Activated CD4-positive, CD25-positive, alpha-beta regulatory T cell treated with anti-CD3 and anti-CD28 coated beads, Interleukin-2, amount 50 U/mL, for 72 hours (primary cell): ENCODE data around the gene NUDC.
"Not testable (repeated sequence)": the region's sequence is repeated elsewhere in the genome, so short reads cannot be mapped to it uniquely, and the experiment has no call there.

Experiments used
- DNase-seq: peaks from one replicate; pipeline ENCODE4 v3.0.0; 2021

NUDC gene

DNA sequence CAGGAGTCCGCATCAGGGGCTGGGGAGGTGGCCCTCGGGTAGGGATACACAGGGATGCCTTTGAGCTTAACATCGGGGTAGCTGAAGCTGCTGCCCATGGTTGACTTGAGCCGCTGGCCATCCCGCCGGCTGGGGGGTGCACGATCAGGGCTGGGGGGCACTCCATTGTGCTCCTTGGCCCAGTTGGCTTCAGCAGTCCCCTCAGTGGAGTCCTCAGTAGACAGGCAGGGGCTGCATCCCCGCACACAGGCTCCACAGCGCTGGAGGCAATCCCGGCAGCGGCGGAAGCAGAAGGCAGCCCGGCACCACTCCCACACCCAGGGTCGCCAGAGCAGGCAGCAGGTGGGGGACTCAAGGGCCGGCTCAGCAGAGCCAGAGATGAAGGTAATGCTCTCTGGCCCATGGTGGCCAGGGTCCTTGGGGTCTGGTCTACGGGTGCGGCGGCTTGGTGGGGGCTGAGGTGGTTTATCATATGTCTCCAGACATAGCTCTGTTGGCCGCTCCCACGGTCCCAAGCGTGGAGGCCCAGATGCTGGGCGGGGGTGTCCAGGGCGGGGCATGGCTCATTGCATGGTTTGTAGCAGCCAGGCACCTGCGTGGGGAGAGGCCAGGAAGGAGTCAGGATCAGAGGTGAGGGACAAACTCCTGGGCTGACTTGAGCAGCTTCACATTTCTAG is 30.4 kb downstream of the NUDC start:
- DNase-seq = no peak

DNA sequence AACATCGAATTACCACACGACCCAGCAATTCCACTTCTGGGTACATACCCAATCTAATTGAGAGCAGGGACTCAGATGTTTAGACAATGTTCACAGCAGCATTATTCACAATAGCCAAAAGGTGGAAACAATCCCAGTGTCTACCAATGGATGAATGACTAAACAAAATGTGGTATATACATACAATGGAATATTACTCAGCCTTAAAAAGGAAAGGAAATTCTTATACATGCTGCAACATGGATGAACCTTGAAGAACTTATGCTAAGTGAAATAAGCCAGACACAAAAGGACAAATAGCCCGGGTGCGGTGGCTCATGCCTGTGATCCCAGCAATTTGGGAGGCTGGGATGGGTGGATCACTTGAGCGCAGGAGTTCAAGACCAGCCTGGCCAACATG is 31.8 kb downstream of the NUDC start:
- no peak for DNase-seq

DNA sequence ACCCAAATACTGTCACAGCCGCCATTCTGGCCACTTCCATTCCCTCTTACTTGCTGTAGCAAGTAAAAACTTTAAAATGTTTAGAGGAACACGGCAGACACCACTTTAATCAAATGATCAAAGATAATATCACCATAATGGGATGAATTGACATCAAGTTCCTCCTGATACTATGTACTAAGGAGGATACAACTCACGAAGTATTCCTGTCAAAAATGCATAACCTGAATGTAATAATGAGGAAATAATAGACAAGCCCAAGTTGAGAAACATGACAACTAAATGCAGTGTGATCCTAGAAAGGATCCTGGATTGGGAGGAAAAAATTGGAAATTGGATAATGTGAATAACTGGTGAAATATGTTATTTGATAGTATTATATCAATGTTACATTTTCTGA is 34.8 kb downstream of the NUDC start:
- DNase-seq = no peak

DNA sequence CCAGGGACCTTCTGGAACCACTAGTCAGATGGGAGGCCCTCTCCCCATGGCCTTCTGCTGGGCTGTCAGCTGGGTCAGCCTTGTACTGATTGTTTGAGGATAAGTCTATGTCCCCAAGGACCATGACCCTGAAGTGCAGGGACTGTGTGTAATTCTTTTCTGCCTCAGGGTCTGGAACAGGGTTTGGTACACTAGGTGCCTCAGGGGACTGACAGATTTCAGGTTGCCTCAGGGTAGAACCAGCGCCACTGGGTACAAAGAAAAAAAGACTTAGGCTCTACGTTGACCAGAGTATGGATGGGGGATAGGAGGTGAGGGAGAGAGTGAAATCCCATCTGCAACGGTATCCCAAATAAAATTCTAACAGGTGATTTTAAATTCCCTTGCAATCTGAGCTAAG is 35.8 kb downstream of the NUDC start:
- DNase-seq = no peak

DNA sequence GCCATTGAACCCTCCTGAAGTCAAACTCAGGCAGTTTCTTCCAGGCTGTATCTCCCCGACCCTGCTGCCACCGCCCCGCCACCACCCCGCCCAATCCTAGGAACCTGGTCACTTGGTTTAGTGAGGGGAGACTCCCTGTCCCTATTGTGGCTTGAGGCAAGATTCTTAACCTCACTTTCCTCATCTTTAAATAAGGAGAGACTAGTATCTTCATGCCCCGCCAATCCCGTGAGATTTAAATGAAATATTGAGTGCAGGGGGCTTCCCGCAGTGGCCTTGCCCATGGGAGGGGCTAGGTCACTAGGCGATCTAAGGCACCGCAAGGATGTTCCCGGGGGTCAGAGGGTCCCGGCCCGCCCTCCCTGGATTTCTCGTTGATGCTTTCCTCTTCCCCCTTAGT is 37.7 kb downstream of the NUDC start:
- DNase-seq = no peak

DNA sequence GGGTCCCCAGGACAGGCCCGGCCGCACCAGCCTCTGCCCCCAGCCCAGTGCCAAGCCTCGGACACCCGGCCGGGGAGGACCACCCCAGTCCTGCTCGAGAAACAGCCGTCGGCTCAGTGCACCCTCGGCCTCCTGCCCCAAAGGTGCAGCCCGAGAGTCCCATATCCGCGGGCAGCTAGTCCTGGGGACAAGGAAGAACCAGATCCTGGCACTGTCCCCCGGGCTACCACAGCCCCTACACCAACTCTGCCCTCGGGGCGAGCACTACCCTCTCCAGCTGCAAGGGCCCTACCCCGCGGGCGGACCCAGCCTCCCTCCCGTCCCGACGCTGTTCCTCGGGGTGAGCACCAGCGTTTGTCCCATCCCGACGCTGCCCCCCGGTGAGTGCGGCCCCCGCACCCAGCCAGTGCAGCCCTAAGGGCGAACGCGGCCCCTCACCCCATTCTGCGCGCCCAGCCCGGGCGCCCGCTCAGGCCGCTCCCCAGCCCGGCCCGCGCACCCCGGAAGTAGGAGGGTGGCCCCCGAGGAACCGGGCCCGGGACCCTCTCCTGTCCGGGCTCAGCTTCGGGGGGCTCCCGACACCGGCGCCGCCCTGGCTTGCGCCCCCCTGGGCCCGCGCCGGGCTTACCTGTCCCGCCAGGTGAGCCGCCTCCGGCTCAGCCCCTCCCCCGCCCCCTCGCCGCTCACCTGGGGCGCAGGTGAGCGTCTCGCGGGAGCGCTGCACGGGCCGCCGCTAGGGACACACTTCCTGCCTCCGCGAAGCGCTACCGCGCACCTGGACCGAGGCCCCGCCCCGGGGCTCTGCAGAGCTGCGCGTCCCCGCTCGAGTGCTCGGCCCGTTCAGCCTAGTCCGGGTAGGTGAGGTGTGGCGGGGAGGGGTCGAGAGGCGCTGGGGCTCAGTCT is 38.4 kb downstream of the NUDC start, which contains the start of gene KDF1:
Gene KDF1, minus strand, starts transcription at position 747 of the 903 bp plus-strand sequence. CDS start 8,088 bp downstream, outside the sequence.
- DNase-seq = peak; percentile 49

DNA sequence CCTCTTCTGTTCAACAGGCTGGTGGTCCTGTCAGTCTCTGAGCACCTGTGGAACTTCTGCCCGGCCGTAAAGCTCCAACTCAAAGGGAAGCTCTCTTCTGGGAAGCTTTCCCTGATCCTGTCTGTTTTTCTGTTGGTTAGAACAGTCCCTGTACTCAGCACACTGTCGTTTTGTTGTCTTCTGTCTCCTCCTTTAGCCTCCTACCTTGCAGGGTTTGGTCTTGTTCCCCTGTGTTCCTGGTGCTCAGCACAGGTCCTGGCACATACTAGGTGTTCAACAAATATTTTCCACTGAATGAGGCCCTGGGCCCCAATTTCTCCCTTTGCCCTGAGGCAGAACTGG is 39.1 kb downstream of the NUDC start:
- no peak for DNase-seq

DNA sequence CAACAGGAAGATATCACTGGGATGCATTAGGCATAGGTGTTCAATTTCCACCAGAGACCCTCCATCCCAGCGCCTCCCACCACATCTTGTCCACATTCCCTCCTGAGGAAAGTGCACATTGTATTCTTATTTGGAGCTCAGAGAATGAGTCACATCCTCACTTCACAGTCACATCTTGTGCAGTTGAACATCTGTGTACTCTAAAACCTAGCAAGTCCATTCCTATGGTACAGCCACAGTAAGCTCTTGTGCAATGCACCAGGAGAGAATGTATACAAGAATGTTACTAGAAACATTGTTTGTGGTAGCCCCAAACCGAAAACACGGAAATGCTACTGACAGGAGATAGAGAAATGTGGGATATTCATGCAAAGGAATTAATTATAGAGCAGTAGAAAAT is 40.3 kb downstream of the NUDC start:
- DNase-seq = no peak

DNA sequence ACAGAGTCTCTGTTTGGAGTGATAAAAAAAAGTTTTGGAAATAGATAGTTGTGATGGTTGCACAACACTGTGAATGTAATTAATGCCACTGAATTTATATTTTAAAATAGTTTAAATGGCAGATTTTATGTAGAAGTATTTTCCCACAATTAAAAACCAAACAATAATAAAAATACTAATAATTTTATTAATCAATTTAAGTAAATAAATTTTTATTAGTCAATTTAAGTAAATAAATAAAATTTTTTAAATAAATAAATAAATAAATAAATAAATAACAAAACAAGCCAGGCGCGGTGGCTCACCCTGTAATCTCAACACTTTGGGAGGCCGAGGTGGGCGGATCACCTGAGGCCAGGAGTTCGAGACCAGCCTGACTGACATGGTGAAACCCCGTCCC is 43.7 kb downstream of the NUDC start:
- no peak for DNase-seq

DNA sequence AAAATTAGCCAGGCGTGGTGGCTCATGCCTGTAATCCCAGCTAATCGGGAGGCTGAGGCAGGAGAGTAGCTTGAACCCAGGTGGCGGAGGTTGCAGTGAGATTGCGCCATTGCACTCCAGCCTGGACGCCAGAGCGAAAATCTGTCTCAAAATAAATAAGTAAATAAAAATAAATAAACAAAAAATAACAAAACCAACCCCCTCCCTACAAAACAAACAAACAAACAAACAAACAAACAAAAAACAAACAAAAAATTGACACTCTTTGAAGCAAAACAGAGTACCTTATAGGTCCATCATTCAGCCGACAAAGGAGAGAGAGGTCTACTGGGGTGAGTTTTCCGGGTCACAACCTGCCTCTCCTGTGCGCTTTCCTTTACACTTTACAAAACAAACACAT is 44.1 kb downstream of the NUDC start:
- no peak for DNase-seq

DNA sequence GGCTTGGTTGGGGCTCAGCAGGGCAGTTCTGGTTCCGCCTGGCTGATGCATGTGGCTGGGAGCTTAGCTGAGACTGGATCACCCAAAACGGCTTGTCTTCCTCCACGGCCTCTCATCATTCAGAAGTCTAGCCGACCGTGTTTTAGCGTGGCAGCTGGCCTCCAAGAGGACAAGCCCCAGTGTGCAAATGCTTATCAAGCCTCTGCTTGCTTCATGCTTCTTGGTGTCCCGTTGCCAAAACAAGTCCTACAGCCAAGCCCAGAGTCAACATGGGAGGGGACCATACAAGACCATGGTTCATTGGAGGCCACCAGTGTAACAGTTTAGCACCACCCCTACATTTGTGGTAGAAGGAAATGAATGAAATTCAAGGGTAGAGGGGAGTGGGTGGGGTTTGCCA is 49.3 kb downstream of the NUDC start:
- DNase-seq = no peak

DNA sequence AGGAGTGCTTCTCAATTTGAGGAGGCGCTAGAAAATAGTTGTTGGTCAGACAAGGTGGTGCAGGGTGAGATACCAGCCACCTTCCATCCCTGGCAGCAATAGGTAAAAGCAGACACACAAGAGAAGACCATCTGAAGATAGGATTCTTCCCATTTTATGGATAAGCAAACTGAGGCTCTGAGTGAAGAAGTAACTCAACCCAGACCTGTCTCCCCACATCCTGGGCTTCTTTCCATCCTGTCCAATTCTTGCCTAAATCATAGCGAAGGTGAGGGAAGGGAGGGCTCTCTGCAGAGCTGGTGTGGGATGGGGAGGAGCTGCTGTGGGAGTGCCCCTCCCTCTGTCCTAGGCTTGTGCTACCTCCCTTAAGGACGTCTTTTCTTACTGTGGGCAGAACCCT is 50.0 kb downstream of the NUDC start:
- no peak for DNase-seq

DNA sequence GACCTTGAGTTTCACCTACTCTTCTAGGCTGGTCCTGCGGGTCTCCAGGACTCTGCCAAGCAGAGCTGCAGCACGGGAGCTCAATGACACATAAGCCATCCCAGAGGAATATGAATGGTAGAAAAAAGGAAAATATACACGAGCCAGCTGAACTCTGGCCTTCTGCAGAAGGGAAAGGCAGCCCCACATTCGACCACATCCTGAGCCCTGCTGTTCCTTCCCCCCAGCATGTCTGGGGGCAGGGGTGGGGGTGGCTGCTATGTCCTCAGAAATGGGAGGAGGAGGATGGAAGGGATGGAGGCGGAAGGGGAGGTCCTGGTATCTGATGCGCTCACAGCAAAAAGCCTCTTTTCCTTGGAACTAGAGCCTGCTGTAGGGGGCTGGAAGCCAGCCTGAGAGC is 50.8 kb downstream of the NUDC start:
- no peak for DNase-seq

DNA sequence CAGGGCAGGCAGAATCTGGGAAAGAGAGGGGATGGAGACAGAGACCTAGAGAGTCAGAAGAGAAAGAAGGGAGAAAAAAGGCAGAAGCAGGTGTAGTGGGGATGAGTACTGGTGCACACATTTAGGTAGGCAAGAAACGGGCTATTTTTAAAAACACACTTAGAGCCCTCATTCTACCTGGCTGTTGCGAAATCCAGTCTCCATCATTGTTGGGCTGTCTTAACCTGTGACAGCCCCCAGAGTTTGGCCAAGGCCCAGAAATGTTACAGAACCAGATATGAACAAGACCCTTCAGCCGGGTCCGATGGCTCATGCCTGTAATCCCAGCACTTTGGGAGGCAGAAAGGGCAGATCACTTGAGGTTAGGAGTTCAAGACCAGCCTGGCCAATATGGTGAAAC is 51.3 kb downstream of the NUDC start:
- no peak for DNase-seq

DNA sequence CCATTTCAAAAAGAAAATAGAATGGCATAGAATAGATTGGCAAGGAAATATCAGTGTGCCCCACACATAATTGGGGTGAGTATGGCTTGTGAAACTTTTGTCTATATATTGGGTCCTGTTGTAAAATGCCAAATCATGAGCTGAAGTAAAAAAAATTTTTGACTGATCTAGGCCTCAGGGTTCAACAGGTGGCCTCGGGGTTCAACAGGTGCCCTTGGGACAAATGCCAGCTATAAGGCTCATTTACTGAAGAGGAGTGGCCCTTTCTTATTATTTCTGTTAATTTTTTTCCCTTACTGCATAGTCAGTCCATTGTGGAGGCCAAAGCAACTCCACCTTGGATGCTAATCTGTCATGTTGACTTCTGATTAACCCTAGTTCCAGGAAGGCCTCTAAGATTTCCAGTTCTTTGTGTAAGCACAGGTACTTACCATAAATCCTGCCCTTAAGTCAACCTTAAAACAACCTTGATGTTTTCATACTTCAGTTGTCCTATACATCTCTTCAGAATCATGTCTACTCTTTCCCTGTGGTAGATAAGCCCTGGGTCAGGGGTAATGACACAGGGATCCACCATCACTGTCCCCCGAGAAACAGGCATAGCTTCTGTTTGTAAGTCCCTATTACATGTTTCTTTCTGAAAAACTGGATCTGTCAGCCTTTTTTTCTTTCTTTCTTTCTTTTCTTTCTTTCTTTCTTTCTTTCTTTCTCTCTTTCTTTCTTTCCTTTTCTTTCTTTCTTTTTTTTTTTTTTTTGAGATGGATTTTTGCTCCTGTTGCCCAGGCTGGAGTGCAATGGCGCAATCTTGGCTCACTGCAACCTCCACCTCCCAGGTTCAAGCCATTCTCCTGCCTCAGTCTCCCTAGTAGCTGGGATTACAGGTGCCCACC is 55.3 kb downstream of the NUDC start:
- DNase-seq = no peak

DNA sequence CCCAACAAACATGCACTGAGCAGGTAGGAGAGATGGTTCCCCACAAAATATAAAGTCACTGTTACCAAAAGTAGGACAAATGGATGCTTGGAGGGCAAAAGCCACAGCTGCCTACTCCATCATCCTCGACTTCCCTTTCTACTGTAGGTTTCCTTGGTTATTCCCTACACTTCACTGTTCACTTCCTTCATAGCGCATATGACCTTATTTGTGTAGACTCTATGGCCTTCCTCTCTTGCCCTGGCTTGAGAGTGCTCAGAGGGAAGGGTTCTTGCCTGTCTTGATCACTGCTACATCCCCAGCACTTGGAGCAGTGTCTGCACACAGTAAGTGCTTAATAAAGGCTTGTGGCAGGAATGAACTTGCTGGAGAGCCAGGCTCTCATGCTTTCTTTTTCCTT is 57.4 kb downstream of the NUDC start:
- no peak for DNase-seq

DNA sequence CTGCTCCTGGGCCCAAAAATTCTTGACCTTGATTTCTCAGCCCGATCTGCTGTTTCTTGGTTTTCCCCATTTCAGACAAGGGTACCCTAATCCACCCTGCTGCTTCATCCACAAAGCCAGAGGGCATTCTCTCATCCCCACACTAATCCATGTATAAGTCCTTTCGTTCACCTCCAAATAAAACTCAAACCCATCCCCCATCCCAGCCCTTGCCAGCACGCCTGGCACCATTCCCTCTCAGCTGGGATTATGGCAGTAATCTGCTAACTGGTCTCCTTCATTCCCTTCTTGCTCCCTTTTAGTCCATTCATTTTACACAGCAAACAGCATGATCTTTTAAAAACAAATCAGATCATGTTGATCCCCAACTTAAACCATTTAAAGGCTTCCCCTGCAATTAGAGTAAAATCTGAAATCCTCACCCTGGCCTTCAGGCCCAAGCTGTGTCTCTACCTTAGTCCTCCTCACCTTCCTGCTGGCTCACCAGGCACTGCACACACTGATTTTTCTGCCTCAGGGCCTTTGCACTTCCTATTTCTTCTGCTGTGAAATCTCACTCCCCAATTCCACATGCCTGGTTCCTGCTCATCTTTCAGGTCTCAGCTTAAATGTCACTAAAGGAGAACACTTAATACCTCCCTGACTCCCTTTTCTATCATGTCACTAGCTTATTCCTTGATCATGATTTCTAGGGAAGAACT is 59.8 kb downstream of the NUDC start:
- DNase-seq = no peak

DNA sequence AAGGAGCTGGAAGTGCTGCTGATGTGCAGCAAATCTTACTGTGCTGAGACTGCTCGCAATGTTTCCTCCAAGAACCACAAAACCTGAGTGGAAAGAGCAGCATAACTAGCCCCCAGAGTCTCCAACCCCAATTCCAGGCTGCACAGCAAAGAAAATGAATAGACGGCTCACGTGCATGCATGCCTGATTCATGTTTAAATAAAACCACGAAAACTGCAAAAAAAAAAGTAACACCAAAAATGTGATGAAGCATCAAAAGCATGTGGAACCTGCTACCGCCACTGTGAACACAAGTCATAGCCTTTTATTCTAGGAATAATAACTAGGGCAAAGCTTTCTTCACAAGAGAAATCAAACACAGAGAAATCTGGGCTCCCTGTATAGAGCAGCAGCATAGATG is 62.3 kb downstream of the NUDC start:
- DNase-seq = no peak

DNA sequence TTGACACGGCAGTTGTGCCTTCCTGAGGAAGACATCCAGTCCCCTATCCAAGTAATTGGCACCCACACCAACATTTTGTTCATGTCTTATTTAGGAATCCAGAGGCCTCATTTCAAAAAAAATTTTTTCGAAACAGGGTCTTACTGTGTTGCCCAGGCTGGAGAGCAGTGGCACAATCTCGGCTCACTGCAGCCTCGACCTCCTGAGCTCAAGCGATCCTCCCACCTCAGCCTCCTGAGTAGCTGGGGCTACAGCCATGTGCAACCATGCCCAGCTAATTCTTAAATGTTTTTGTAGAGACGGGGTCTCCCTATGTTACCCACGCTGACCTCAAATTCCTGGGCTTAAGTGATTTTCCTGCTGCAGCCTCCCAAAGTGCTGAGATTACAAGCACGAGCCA is 62.7 kb downstream of the NUDC start:
- no peak for DNase-seq

DNA sequence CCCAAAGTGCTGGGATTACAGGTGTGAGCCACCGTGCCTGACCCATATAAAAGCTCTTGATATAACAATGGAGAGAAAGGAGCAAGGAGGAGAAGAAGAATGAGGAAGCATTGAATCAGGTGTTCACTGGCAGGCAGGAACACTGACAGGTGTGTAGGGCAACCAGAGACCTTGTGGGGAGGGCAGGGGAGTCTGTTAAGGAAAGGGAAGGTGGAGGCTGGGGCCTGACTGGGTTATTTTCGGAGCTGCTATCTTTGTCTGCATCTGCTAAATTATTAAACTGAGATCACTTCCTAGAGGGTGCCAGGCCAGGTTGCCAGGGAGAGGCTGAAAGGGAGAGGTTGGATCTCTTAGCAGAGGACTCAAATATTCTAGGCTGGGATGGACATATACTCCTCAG is 65.1 kb downstream of the NUDC start:
- no peak for DNase-seq

DNA sequence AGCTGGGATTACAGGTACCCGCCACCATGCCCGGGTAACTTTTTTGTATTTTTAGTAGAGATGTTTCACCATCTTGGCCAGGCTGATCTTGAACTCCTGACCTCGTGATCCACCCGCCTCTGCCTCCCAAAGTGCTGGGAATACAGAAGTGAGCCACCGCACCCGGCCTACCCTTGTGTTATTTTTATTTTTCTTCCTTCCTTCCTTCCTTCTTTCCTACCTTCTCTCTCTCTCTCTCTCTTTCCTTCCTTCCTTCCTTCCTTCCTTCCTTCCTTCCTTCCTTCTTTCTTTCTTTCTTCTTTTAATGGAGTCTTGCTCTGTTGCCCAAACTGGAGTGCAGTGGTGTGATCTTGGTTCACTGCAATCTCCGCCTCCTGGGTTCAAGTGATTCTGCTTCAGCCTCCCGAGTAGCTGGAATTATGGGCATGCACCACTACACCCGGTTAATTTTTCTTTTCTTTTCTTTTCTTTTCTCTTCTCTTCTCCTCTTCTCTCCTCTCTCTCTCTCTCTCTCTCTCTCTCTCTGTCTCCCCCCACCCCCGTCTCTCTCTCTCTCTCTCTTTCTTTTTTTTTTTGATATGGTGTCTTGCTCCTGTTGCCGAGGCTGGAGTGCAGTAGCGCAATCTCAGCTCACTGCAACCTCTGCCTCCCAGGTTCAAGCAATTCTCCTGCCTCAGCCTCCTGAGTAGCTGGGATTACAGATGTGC is 68.0 kb downstream of the NUDC start:
- not testable (repeated sequence) for DNase-seq
